NCI-H1417 treated with DMSO at 0.1 percent for 48 hours (cell line): ENCODE measurements around the gene TIGD7.
"Not testable (repeated sequence)": the region's sequence is repeated elsewhere in the genome, so short reads cannot be mapped to it uniquely, and the experiment has no call there.

Experiments used
- DNase-seq: peaks from one replicate; lab custom pipeline; 2025; lab: John Stamatoyannopoulos, UW

The TIGD7 gene

DNA sequence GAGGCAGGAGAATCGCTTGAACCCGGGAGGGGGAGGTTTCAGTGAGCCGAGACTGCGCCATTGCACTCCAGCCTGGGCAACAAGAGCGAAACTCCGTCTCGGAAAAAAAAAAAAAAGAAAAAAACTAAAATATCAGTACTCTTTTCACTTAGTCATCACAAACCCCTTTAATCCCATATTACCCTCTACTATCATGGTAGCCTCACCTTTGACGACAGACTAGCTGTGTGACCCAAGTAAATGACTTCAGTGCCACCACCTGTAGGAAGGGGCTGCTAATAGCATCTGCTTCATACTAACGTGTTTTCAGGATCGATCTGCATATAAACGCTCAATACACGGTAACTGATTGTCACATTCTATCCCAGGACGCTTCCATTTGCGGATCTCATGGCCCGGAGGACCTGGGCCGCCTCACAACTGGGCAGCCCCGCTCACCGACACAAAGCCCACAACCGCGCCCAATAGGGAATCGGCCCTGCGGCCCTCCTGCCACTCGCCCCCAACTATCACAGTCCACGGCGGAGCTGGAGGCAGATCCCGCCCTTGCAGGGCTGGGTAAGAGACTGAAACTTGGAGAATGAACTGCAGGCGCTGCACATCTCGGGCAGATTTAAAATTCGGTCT, 23.0 kb downstream of the TIGD7 start:
- DNase-seq: no peak

GRCh38 chr16:3281222-3281820, 23.9 kb downstream of the TIGD7 start:
- DNase-seq: no peak

DNA sequence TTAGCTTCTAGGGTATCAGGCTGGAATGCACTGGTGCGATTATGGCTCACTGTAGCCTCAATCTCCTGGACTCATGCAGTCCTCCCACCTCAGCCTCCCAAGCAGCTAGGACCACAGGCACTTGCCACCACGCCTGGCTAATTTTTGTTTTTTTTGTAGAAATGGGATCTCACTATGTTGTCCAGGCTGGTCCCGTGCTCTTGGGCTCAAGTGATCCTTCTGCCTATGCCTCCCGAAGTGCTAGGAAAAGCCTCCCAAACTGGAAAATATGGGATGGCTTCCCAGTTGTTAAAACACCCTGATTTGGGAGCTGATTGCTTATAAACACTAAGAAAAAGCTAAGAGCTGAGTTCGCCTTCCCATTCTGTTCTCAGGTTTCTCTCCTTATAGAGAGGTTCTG, 28.6 kb downstream of the TIGD7 start:
- DNase-seq: no peak

DNA sequence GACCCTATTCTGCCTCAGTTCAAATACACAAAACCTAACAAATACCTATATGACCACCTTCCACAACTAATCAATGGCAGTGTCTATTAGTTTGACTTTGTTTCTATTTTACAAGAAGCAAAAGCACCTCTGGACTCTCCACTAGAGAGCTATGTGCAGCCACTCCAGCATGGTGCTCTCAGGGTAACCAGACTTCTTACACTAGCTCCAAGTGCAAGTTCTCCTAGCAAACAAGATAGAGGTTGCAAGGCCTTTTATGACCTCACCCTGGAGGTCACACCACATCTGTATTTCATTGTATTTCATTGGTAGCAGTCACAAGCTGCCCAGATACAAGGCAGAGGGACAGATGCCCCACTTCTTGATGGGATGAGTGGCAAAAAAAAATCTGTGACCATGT, 30.3 kb downstream of the TIGD7 start:
- no peak for DNase-seq

DNA sequence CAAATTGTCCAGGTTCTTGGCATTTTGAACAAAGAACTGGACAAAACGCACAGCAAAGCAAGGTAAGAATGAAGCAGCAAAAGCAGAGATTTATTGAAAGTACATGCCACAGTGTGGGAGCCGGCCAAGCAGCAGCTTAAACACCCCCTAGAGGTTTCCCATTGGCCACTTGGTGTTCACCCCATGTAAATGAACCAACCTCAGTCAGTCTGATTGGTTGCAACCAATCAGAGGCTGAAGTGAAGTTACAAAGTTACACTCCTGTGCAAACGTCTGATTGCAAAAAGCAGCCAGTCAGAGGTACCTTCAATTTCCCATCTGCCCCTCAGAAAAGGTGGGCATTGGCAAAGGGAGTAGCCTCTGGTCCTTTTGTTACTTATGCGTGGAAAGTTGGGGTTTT, 30.7 kb downstream of the TIGD7 start:
- DNase-seq: no peak

GRCh38 chr16:3271281-3271680, 33.9 kb downstream of the TIGD7 start:
- DNase-seq: not testable (repeated sequence)

GRCh38 chr16:3270718-3271117, 34.5 kb downstream of the TIGD7 start:
- not testable (repeated sequence) for DNase-seq

- no peak for DNase-seq
These were observed 36.9 kb downstream of the TIGD7 start for GRCh38 chr16:3268294-3268693.

GRCh38 chr16:3266873-3267537, 38.2 kb downstream of the TIGD7 start:
- DNase-seq: no peak

- DNase-seq: peak; percentile 81
These were observed 40.8 kb downstream of the TIGD7 start for GRCh38 chr16:3264137-3265036.

- no peak for DNase-seq
These were observed 42.7 kb downstream of the TIGD7 start for GRCh38 chr16:3262517-3262916.

DNA sequence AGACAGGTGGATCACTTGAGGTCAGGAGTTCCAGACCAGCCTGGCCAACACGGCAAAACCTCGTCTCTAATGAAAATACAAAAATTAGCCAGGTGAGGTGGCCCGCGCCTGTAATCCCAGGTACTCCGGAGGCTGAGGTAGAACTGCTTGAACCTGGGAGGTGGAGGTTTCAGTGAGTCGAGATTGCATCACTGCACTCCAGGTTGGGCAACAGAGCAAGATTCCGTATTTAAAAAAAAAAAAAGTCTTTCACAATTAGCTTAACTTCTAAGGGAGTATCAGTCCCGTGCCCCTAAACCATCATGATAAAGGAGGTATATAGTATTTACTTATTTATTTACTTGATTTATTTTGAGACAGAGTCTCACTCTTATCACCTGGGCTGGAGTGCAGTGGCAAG, 45.4 kb downstream of the TIGD7 start:
- DNase-seq: no peak

DNA sequence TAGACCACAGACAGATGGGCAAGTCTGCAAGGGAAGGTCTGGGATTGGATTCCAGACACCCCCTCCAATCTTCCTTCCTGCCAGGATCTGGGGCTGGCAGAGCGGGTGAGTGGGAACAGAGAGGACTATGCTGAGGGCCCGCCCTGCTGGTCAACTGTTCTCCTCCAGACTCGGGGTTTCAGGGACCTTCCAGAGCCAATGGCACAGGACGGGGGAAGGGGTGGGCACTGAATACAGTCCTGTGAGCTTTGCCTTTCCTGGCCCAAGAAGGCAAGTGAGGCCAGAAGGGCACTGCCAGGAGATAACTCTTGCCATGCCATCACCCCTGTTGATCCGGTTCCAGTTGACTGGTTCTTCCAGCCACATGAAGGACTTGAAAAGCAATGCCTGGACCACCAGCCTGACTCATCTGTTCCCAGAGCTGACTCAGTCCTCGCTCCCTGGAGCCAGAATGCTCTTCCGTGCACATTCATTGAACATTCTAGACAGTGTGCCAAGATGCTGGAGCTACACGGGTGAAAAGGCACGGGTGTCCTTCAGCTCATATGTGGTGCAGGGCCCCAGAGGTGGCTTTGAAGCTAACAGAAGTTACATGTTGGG, 48.3 kb downstream of the TIGD7 start:
- no peak for DNase-seq

DNA sequence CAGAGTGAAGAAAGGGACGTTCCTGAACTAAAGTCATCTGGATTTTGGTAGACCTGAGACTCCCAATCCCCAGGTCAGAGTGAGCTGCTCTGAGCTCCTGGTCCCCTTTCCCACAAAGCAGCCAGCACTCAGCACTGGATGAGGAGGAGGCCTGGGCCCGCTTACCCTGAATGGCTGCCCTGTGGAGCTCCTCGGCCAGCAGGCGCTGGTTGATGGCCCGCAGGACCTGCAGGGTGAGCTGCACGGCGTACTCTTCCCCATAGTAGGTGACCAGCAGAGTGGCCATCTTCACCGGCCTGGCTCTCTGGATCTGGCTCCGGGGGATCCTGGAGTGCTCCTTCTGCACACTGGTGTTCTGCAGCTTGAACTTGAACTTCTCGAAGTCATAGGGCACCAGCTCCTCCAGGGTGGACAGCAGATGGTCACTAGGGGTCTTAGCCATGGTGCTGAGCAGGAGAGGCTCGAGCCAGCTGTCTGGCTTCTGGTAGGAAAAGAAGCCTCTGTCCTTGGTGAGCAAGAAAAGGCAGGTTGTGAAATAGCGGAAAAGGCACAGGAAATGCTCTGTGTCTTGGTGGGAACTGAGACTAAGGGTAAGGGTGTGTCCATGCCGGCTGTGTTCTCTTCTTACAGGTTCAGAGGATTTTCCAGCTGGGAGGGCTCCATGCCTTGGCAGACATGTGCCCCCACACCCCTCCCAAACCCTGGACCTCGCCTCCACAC, 48.9 kb downstream of the TIGD7 start, which contains the start of gene MEFV:
MEFV (minus strand) TSS at position 488 of the 720 bp plus-strand sequence; CDS start at position 442, 46 bp downstream.
- DNase-seq: no peak

DNA sequence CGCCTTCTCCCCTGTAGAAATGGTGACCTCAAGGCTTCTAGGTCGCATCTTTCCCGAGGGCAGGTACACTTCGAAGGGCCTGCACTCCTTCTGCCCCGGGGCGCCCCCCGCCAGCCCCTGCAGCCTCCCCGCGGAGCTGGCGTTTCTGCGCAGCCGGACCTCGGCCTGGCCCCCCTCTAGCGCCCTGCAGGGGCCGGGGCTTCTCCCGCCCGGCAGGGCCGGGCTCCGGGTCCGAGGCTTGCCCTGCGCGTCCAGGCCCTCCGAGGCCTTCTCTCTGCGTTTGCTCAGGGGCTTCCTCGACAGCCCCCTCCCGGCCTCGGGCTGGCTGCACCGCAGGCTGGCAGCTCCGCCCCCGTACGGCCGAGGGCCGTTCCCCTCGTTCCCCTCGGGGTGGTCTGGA, 50.9 kb downstream of the TIGD7 start:
- DNase-seq: no peak

GRCh38 chr16:3252967-3253366, 52.3 kb downstream of the TIGD7 start:
- no peak for DNase-seq

GRCh38 chr16:3249451-3249850, 55.8 kb downstream of the TIGD7 start:
- DNase-seq: no peak

DNA sequence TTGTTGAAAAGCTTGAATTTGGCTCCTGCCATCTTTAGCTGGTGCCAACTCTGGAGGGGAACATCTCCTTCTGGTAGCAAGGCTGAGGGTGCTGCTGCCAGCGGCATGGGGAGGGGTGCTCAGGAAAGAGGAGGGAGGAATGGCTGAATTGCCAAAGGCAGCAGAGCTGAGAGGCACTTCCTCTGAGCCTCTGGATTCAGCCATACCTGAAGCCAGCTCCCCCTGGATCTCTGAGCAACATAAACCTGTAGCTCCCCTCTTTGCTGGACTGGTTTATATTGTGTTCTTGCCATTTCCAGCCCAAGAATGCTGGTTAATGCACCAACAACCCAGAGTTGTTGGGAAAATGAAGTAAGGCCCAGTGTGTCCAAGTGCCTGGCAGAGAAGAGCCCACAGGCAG, 56.2 kb downstream of the TIGD7 start:
- DNase-seq: no peak
